HCT116 (cell line): ENCODE measurements around the gene ERVH48-1.

Source experiments
- EZH2 ChIP-seq: fragments of 200-600 bp; sonication (generic); IDR thresholded peaks from 2 replicates; pipeline ENCODE4 v1.6.1; 2017; ENCODE audit warnings: antibody characterized with exemption, mixed run types
- POLR2A ChIP-seq: IDR thresholded peaks from 2 replicates; pipeline ENCODE4 v1.7.0; 2011; ENCODE audit warnings: borderline replicate concordance; ENCODE audit not compliant: insufficient read depth, insufficient read length; ENCODE audit errors: extremely low read depth
- POLR2AphosphoS5 ChIP-seq: IDR thresholded peaks from 2 replicates; pipeline ENCODE4 v1.6.1; 2011; ENCODE audit warnings: mild to moderate bottlenecking, low read depth, low read length, moderate library complexity
- REST ChIP-seq: IDR thresholded peaks from 2 replicates; pipeline ENCODE4 v1.6.1; 2012; ENCODE audit warnings: low read depth
- SP1 ChIP-seq: IDR thresholded peaks from 2 replicates; pipeline ENCODE4 v1.6.1; 2012; ENCODE audit warnings: low read depth
- YY1 ChIP-seq: IDR thresholded peaks from 2 replicates; pipeline ENCODE4 v1.6.1; 2011; ENCODE audit warnings: low read length, low read depth, moderate library complexity, mild to moderate bottlenecking; ENCODE audit not compliant: insufficient replicate concordance; ENCODE audit errors: extremely low read depth
- ZNF274 ChIP-seq: fragments of 200-500 bp; sonication (Bioruptor generic); IDR thresholded peaks from 2 replicates; pipeline ENCODE4 v1.6.1; 2014; ENCODE audit warnings: mild to moderate bottlenecking, low read depth, low read length, inconsistent platforms
- TF ChIP-seq, protein P1 (sequence below), 3 experiments: fragments of 200-600 bp in 1 of 3; sonication (generic) in 1 of 3; IDR thresholded peaks in 2 of 3; conservative IDR thresholded peaks in 1 of 3; 2 replicates each; pipeline ENCODE4 v1.5.1; 2012 to 2017; ENCODE audit warnings: low read depth in 2 of 3, low read length in 2 of 3, antibody characterized with exemption in 1 of 3, borderline replicate concordance in 1 of 3, control low read depth in 1 of 3, mild to moderate bottlenecking in 1 of 3, mixed read lengths in 1 of 3, mixed run types in 1 of 3, moderate library complexity in 1 of 3; ENCODE audit not compliant: insufficient read depth in 1 of 3

DNA sequence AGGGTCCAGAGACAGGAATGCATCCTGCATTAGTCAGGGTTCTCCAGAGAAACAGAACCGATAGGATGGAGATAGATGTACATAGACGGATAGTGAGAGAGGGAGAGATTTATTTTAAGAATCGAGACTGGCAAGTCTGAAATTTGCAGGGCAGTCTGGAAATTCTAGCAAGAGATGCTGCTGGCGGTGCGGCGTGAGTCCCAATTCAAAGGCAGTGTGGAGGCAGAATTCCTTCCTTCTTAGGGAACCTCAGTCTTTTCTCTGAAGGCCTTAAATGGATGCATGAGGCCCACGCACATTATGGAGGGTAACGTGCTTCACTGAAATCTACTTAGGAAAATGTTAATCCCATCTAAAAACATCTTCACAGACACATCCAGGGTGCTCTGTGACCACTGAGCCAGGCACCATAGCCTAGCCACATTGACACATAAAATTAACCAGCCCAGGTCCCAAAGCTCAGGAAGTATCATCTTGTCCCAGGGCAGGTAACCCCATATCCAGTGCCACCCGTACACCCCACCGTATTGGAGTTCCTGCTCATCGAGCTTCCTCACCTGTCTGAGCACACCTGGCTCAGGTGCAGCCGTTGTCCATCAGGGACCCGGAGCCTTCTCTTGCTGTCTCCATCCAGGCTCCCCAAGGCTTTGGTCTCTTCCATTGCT is 39.2 kb upstream of the ERVH48-1 start:
- TF ChIP-seq REST (no peak), POLR2A (no peak), EZH2 (no peak), SP1 (no peak), POLR2AphosphoS5 (no peak), YY1 (no peak), ZNF274 (no peak)
- TF ChIP-seq, protein P1, sequence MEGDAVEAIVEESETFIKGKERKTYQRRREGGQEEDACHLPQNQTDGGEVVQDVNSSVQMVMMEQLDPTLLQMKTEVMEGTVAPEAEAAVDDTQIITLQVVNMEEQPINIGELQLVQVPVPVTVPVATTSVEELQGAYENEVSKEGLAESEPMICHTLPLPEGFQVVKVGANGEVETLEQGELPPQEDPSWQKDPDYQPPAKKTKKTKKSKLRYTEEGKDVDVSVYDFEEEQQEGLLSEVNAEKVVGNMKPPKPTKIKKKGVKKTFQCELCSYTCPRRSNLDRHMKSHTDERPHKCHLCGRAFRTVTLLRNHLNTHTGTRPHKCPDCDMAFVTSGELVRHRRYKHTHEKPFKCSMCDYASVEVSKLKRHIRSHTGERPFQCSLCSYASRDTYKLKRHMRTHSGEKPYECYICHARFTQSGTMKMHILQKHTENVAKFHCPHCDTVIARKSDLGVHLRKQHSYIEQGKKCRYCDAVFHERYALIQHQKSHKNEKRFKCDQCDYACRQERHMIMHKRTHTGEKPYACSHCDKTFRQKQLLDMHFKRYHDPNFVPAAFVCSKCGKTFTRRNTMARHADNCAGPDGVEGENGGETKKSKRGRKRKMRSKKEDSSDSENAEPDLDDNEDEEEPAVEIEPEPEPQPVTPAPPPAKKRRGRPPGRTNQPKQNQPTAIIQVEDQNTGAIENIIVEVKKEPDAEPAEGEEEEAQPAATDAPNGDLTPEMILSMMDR (IDR thresholded peaks at IDR 0.05 in 2 of 3, conservative IDR thresholded peaks at IDR 0.05 in 1 of 3; ENCODE audit: borderline replicate concordance in 1 of 3, insufficient read depth in 1 of 3, low read depth in 2 of 3, low read length in 2 of 3) = no peak
